SK-N-SH (cell line): ENCODE data around the gene ANAPC5. TPM values are rescaled to one million over a fixed set of nuclear protein-coding genes. Genes with fewer than 3 reads are reported as not detected.

Experiments
- CTCF ChIA-PET: fragments of 300-600, 350-600 bp; formaldehyde crosslinking; extraction: SDS; loops from one replicate; lab custom pipeline; 2021; lab: Yijun Ruan, JAX
- POLR2A ChIA-PET: fragments of 350-600 bp; sonication (Branson Sonifier 250); formaldehyde crosslinking; extraction: SDS; loops from one replicate; lab custom pipeline; 2020; ENCODE audit warnings: antibody characterized with exemption, inconsistent platforms; lab: Yijun Ruan, JAX
- DNase-seq: peaks from one replicate; pipeline ENCODE4 v3.0.0; 2012
- H2AFZ ChIP-seq: fragments of 200-600 bp; sonication (generic); 2 replicates; pipeline ENCODE4 v1.8.1; 2016; ENCODE audit warnings: antibody characterized with exemption, mild to moderate bottlenecking, low read depth
- H3F3A ChIP-seq: fragments of 200-600 bp; sonication (generic); replicated peaks from 2 replicates; pipeline ENCODE3; 2016; ENCODE audit warnings: antibody characterized with exemption, mild to moderate bottlenecking; ENCODE audit not compliant: insufficient read depth
- H3K27ac ChIP-seq, 2 experiments: fragments of 200-500 bp in 1 of 2; fragments of 200-600 bp in 1 of 2; sonication (Bioruptor generic) in 1 of 2; sonication (generic), shearing (Covaris generic) in 1 of 2; 2 replicates each; pipeline versions ENCODE4 v1.5.1 to v1.6.1; 2014 to 2016; ENCODE audit warnings: low read depth in 2 of 2, inconsistent platforms in 1 of 2, low read length in 1 of 2, mild to moderate bottlenecking in 1 of 2, mixed read lengths in 1 of 2
- H3K27me3 ChIP-seq: fragments of 200-600 bp; sonication (generic), shearing (Covaris generic); 2 replicates; pipeline ENCODE4 v1.6.1; 2016; ENCODE audit warnings: mixed run types; ENCODE audit not compliant: insufficient read depth
- H3K36me3 ChIP-seq, 2 experiments: fragments of 200-500 bp in 1 of 2; fragments of 200-600 bp in 1 of 2; sonication (Bioruptor generic) in 1 of 2; sonication (generic) in 1 of 2; replicated peaks in 1 of 2; 2 replicates each; pipeline versions ENCODE3 to v1.5.1; 2014 to 2016; ENCODE audit warnings: low read length in 1 of 2, mild to moderate bottlenecking in 1 of 2; ENCODE audit not compliant: insufficient read depth in 2 of 2, control insufficient read depth in 1 of 2
- H3K4me1 ChIP-seq, 2 experiments: fragments of 200-500 bp in 1 of 2; fragments of 200-600 bp in 1 of 2; sonication (Bioruptor generic) in 1 of 2; sonication (generic), shearing (Covaris generic) in 1 of 2; 2 replicates each; pipeline versions ENCODE4 v1.5.1 to v1.6.1; 2014 to 2016; ENCODE audit warnings: low read depth in 1 of 2, low read length in 1 of 2, mixed run types in 1 of 2; ENCODE audit not compliant: insufficient read depth in 2 of 2, control insufficient read depth in 1 of 2
- H3K4me2 ChIP-seq: fragments of 200-600 bp; sonication (generic), shearing (Covaris generic); 2 replicates; pipeline ENCODE4 v1.6.1; 2017; ENCODE audit warnings: mixed run types
- H3K4me3 ChIP-seq, 2 experiments: fragments of 200-500 bp in 1 of 2; fragments of 200-600 bp in 1 of 2; sonication (Bioruptor generic) in 1 of 2; sonication (generic), shearing (Covaris generic) in 1 of 2; 2 replicates each; pipeline versions ENCODE4 v1.5.1 to v1.8.1; 2014 to 2016; ENCODE audit warnings: low read depth in 2 of 2, inconsistent platforms in 1 of 2, low read length in 1 of 2, mild to moderate bottlenecking in 1 of 2, mixed read lengths in 1 of 2, moderate library complexity in 1 of 2
- H3K79me2 ChIP-seq: fragments of 200-600 bp; sonication (generic); 2 replicates; pipeline ENCODE4 v1.8.1; 2017; ENCODE audit warnings: mild to moderate bottlenecking; ENCODE audit not compliant: insufficient read depth
- H3K9ac ChIP-seq: fragments of 200-600 bp; sonication (generic); 2 replicates; pipeline ENCODE4 v1.6.1; 2017; ENCODE audit warnings: mixed run types
- H3K9me2 ChIP-seq: fragments of 200-600 bp; sonication (generic); 2 replicates; pipeline ENCODE4 v1.6.1; 2017; ENCODE audit warnings: mixed run types
- H3K9me3 ChIP-seq: fragments of 200-600 bp; sonication (generic); 2 replicates; pipeline ENCODE4 v1.6.1; 2017; ENCODE audit warnings: mixed run types, mild to moderate bottlenecking, moderate library complexity
- H4K20me1 ChIP-seq: fragments of 200-600 bp; sonication (generic); 2 replicates; pipeline ENCODE4 v1.6.1; 2017; ENCODE audit warnings: mild to moderate bottlenecking, mixed run types; ENCODE audit not compliant: insufficient read depth
- EP300 ChIP-seq, 2 experiments: IDR thresholded peaks; 2 replicates each; pipeline versions ENCODE4 v1.4.0 to v1.6.1; 2012; ENCODE audit warnings: borderline replicate concordance in 1 of 2, low read depth in 1 of 2, low read length in 1 of 2
- FOXJ3 ChIP-seq: sonication (generic); formaldehyde crosslinking; IDR thresholded peaks from 2 replicates; pipeline ENCODE4 v1.5.1; 2020; ENCODE audit warnings: mild to moderate bottlenecking, missing genetic modification reagents
- GABPA ChIP-seq: IDR thresholded peaks from 2 replicates; pipeline ENCODE4 v1.4.0; 2012; ENCODE audit warnings: low read depth, mild to moderate bottlenecking
- IRF3 ChIP-seq: fragments of 150-350 bp; IDR thresholded peaks from 2 replicates; pipeline ENCODE4 v1.6.1; 2016; ENCODE audit warnings: mild to moderate bottlenecking, low read depth, low read length
- RAD21 ChIP-seq: IDR thresholded peaks from 2 replicates; pipeline ENCODE4 v1.6.1; 2012; ENCODE audit warnings: mild to moderate bottlenecking, low read length
- RXRA ChIP-seq: IDR thresholded peaks from 2 replicates; pipeline ENCODE4 v1.4.0; 2012; ENCODE audit warnings: low read depth, mild to moderate bottlenecking, borderline replicate concordance
- YY1 ChIP-seq: IDR thresholded peaks from 2 replicates; pipeline ENCODE4 v1.4.0; 2012; ENCODE audit warnings: low read depth, mild to moderate bottlenecking
- WGBS: methylation state at CpG from one replicate; pipeline ENCODE4 v1.1.6; 2017; ENCODE audit warnings: low lambda C conversion rate; 5-methylcytosine and 5-hydroxymethylcytosine counted together
- polyA plus RNA-seq, 3 experiments: library from polyadenylated mRNA; depleted of rRNA; stranded (reverse); fragments of >200 nt; gene quantifications; 2 replicates each; pipeline ENCODE4 v1.2.3, GENCODE V29; 2012
- TF ChIP-seq, protein P1 (sequence below): fragments of 200-600 bp; sonication (generic); IDR thresholded peaks from 2 replicates; pipeline ENCODE4 v1.6.1; 2017; ENCODE audit warnings: antibody characterized with exemption, mild to moderate bottlenecking, moderate library complexity
- TF ChIP-seq, protein P2 (sequence below): IDR thresholded peaks from 2 replicates; pipeline ENCODE4 v1.4.0; 2012; ENCODE audit warnings: low read depth, borderline replicate concordance

ANAPC5 gene
- polyA plus RNA-seq, 1 of the 3 experiments (the other 2 are of a cell fraction) = 110 TPM

- Histone ChIP-seq H3K4me3 (no peak overlapping the region), H3K36me3 (peaks cover 3 to 23% of the 10 kb centered on the region in 2 experiments), H4K20me1 (peaks cover 4% of the 10 kb centered on the region; the same call in 1 of the 2 replicates), H2AFZ (no peak overlapping the region), H3F3A (peaks cover 4% of the 10 kb centered on the region), H3K9ac (no peak overlapping the region), H3K79me2 (peaks cover 17% of the 10 kb centered on the region; the same call in 1 of the 2 replicates), H3K4me1 (peaks cover 0 to under 1% of the 10 kb centered on the region in 2 experiments; a peak in 1 of 4 replicates), H3K27me3 (no peaks in the 10 kb centered on the region), H3K27ac (no peak overlapping the region), H3K9me3 (no peaks in the 10 kb centered on the region), H3K4me2 (no peak overlapping the region), H3K9me2 (no peaks in the 10 kb centered on the region)
- CTCF ChIA-PET = interaction anchor here (1.5 kb wide), 1 partner anchor 21 kb away, joined by 3 read pairs; no protein-coding TSS in a partner anchor
- no peak for TF ChIP-seq RXRA
- no peak for DNase-seq
- POLR2A ChIA-PET = no interaction called here
- 94% methylated on average over 14 of the region's 14 CpGs for WGBS
Measured at GRCh38 chr12:121273364-121273896, 78.8 kb downstream of the ANAPC5 start.

- no peak overlapping the region for H3K4me3 ChIP-seq
- no peak overlapping the region for H3K27ac ChIP-seq
- H3F3A ChIP-seq = no peaks in the 10 kb centered on the region
- H3K79me2 ChIP-seq = no peaks in the 10 kb centered on the region
- H3K27me3 ChIP-seq = no peaks in the 10 kb centered on the region
- peaks cover 6 to 31% of the 10 kb centered on the region in 2 experiments for H3K36me3 ChIP-seq
- WGBS = 97% methylated on average over 1 of the region's 1 CpG
- H3K9me2 ChIP-seq = no peaks in the 10 kb centered on the region
- no peak overlapping the region for H2AFZ ChIP-seq
- TF ChIP-seq IRF3 (no peak), YY1 (no peak)
- no peak overlapping the region for H3K4me2 ChIP-seq
- no peaks in the 10 kb centered on the region for H3K4me1 ChIP-seq
- DNase-seq = no peak
- ChIA-PET POLR2A (no interaction called here), CTCF (interaction anchor here (0.6 to 0.9 kb wide), 2 partner anchors 19 to 472 kb away, joined by 3 read pairs; no protein-coding TSS in a partner anchor)
- no peaks in the 10 kb centered on the region for H3K9me3 ChIP-seq
- no peaks in the 10 kb centered on the region for H4K20me1 ChIP-seq
- no peak overlapping the region for H3K9ac ChIP-seq
Measured at GRCh38 chr12:121267822-121268221, 84.4 kb downstream of the ANAPC5 start.

DNA sequence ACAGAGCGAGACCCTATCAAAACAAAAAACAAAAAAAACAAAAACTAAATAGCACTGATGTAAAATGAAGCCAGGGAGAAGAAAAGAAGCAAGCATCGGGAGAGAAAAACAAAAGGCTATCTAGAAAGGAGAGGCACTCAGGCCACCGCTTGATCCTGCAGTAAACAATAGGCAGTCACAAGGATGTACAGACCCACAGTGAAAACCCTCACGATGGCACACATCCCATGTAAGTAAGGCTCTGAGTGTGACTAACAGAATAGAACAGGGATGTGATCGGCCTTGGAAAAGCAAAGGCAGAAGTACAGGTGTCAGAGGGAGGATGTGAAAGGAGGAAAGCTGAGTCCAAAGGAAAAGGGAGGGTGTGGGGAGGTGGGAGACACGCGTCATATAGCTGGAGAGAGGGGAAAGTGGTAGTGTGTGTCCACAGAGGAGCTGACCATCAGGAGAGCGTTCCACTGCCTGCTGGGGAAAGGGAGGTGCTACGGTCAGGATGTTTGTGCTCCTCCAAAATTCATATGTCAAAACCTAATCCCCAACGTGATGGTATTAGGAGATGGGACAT, 87.2 kb downstream of the ANAPC5 start:
- Histone ChIP-seq H3K79me2 (no peaks in the 10 kb centered on the region), H3K9ac (no peak overlapping the region), H3K9me2 (no peaks in the 10 kb centered on the region), H3K4me3 (no peak overlapping the region), H3K4me1 (no peaks in the 10 kb centered on the region), H2AFZ (no peak overlapping the region), H3K27me3 (no peaks in the 10 kb centered on the region), H3K4me2 (no peak overlapping the region), H4K20me1 (no peaks in the 10 kb centered on the region), H3F3A (no peaks in the 10 kb centered on the region), H3K9me3 (no peaks in the 10 kb centered on the region), H3K36me3 (peaks cover 6 to 22% of the 10 kb centered on the region in 2 experiments), H3K27ac (no peak overlapping the region)
- WGBS = 97% methylated on average over 10 of the region's 10 CpGs
- CTCF ChIA-PET = no interaction called here
- POLR2A ChIA-PET = no interaction called here
- DNase-seq = no peak
- TF ChIP-seq FOXJ3 (CRISPR knock-in tag) = no peak
- no peak for TF ChIP-seq RAD21
- no peak for TF ChIP-seq YY1
- TF ChIP-seq, protein P1, sequence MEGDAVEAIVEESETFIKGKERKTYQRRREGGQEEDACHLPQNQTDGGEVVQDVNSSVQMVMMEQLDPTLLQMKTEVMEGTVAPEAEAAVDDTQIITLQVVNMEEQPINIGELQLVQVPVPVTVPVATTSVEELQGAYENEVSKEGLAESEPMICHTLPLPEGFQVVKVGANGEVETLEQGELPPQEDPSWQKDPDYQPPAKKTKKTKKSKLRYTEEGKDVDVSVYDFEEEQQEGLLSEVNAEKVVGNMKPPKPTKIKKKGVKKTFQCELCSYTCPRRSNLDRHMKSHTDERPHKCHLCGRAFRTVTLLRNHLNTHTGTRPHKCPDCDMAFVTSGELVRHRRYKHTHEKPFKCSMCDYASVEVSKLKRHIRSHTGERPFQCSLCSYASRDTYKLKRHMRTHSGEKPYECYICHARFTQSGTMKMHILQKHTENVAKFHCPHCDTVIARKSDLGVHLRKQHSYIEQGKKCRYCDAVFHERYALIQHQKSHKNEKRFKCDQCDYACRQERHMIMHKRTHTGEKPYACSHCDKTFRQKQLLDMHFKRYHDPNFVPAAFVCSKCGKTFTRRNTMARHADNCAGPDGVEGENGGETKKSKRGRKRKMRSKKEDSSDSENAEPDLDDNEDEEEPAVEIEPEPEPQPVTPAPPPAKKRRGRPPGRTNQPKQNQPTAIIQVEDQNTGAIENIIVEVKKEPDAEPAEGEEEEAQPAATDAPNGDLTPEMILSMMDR = no peak
- TF ChIP-seq, protein P2, sequence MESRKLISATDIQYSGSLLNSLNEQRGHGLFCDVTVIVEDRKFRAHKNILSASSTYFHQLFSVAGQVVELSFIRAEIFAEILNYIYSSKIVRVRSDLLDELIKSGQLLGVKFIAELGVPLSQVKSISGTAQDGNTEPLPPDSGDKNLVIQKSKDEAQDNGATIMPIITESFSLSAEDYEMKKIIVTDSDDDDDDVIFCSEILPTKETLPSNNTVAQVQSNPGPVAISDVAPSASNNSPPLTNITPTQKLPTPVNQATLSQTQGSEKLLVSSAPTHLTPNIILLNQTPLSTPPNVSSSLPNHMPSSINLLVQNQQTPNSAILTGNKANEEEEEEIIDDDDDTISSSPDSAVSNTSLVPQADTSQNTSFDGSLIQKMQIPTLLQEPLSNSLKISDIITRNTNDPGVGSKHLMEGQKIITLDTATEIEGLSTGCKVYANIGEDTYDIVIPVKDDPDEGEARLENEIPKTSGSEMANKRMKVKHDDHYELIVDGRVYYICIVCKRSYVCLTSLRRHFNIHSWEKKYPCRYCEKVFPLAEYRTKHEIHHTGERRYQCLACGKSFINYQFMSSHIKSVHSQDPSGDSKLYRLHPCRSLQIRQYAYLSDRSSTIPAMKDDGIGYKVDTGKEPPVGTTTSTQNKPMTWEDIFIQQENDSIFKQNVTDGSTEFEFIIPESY = no peak
- TF ChIP-seq EP300 (IDR thresholded peaks at IDR 0.05; ENCODE audit: borderline replicate concordance in 1 of 2, low read depth in 1 of 2, low read length in 1 of 2) = no peak
- TF ChIP-seq IRF3 = no peak
- TF ChIP-seq GABPA = no peak
